Uterus (tissue), 2 donors: ENCODE measurements around the gene MAP3K4.

Experiments
- POLR2A ChIP-seq, 2 donors: fragments of 450-650 bp; IDR thresholded peaks; one replicate each; pipeline ENCODE4 v1.6.1; 2016; ENCODE audit warnings: antibody characterized with exemption in 2 of 2, mild to moderate bottlenecking in 1 of 2, moderate library complexity in 1 of 2
- TF ChIP-seq, protein P1 (sequence below), 4 experiments: fragments of 200-600 bp in 2 of 4; fragments of 450-650 bp in 2 of 4; sonication (generic) in 2 of 4; IDR thresholded peaks; one replicate each; pipeline ENCODE4 v1.5.1; 2016 to 2019; ENCODE audit warnings: antibody characterized with exemption in 4 of 4, mild to moderate bottlenecking in 2 of 4, moderate library complexity in 1 of 4

DNA sequence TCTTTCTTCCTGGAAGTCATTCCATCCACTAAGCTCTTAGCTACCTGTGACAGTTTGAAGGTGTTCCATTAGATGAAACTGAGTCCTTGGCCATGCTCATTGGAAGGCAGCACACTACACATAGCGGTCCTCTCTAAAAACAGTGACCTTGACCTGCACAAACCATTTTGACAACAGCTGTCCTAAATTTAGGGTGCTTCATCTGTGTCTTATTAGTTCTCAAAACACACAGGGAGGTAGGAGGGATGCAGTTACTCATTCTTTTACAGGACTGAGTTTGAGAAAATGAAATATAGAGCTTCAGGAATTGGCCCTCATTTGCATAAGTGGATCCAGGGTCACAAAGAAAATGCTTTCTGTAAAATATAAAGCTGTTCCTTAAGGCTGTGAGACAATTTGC lies 20.4 kb upstream of the MAP3K4 start:
- TF ChIP-seq, protein P1, sequence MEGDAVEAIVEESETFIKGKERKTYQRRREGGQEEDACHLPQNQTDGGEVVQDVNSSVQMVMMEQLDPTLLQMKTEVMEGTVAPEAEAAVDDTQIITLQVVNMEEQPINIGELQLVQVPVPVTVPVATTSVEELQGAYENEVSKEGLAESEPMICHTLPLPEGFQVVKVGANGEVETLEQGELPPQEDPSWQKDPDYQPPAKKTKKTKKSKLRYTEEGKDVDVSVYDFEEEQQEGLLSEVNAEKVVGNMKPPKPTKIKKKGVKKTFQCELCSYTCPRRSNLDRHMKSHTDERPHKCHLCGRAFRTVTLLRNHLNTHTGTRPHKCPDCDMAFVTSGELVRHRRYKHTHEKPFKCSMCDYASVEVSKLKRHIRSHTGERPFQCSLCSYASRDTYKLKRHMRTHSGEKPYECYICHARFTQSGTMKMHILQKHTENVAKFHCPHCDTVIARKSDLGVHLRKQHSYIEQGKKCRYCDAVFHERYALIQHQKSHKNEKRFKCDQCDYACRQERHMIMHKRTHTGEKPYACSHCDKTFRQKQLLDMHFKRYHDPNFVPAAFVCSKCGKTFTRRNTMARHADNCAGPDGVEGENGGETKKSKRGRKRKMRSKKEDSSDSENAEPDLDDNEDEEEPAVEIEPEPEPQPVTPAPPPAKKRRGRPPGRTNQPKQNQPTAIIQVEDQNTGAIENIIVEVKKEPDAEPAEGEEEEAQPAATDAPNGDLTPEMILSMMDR (IDR thresholded peaks at IDR 0.05): no peak
- no peak for TF ChIP-seq POLR2A (IDR thresholded peaks at IDR 0.05)
